Naive thymus-derived CD4-positive, alpha-beta T cell (primary cell): ENCODE results near the gene IRF7. TPM values are rescaled to one million over a fixed set of nuclear protein-coding genes. Genes with fewer than 3 reads are reported as not detected.

Source experiments
- ATAC-seq: fragments of 150-1000 bp; cut with Tn5 transposase; 2 replicates; pipeline ENCODE4 v1.10.0; 2021; ENCODE audit warnings: mild to moderate bottlenecking, moderate library complexity
- CTCF ChIA-PET: fragments of 350-600 bp; sonication (Branson Sonifier 250); formaldehyde crosslinking; loops from one replicate; lab custom pipeline; 2021; ENCODE audit warnings: antibody characterized with exemption; lab: Charles Lee
- POLR2A ChIA-PET: fragments of 350-600 bp; sonication (Branson Sonifier 250); formaldehyde crosslinking; loops from one replicate; lab custom pipeline; 2021; ENCODE audit warnings: antibody characterized with exemption, inconsistent platforms; lab: Charles Lee
- DNase-seq, 9 donors: peaks; one replicate each; pipeline versions ENCODE4 v3.0.0 to v3.0.0-alpha.2; 2020 to 2022; ENCODE audit warnings: mixed read lengths in 1 of 9
- H3K27ac ChIP-seq: one replicate; pipeline ENCODE4 v1.7.0; 2013; ENCODE audit warnings: mild to moderate bottlenecking, low read depth, low read length, moderate library complexity
- H3K27me3 ChIP-seq, 2 donors: one replicate each; pipeline ENCODE4 v1.7.0; 2013; ENCODE audit warnings: low read length in 2 of 2, mild to moderate bottlenecking in 2 of 2, moderate library complexity in 2 of 2; ENCODE audit not compliant: control insufficient read depth in 2 of 2, insufficient read depth in 2 of 2
- H3K36me3 ChIP-seq, 3 experiments: 1 replicate in 2 of 3; 2 replicates in 1 of 3; pipeline ENCODE4 v1.7.0; 2013; ENCODE audit warnings: low read length in 3 of 3, mild to moderate bottlenecking in 3 of 3, moderate library complexity in 1 of 3; ENCODE audit not compliant: insufficient read depth in 3 of 3, control insufficient read depth in 2 of 3
- H3K4me1 ChIP-seq, 2 donors: one replicate each; pipeline ENCODE4 v1.7.0; 2013; ENCODE audit warnings: low read length in 2 of 2, mild to moderate bottlenecking in 2 of 2, moderate library complexity in 1 of 2; ENCODE audit not compliant: control insufficient read depth in 2 of 2, insufficient read depth in 2 of 2
- H3K4me3 ChIP-seq: 2 replicates; pipeline ENCODE4 v1.7.0; 2013; ENCODE audit warnings: mild to moderate bottlenecking, low read length
- H3K9me3 ChIP-seq, 3 experiments: 1 replicate in 2 of 3; 2 replicates in 1 of 3; pipeline ENCODE4 v1.7.0; 2013; ENCODE audit warnings: low read length in 3 of 3; ENCODE audit not compliant: control insufficient read depth in 2 of 3
- H3K27ac Mint-ChIP-seq, 9 donors: one replicate each; pipeline ENCODE4 v1.8.0; 2020 to 2022; ENCODE audit warnings: mixed read lengths in 9 of 9, mild to moderate bottlenecking in 8 of 9, moderate library complexity in 5 of 9, inconsistent platforms in 2 of 9
- H3K27me3 Mint-ChIP-seq, 5 donors: one replicate each; pipeline ENCODE4 v1.8.0; 2021 to 2022; ENCODE audit warnings: mixed read lengths in 5 of 5, mild to moderate bottlenecking in 1 of 5
- H3K36me3 Mint-ChIP-seq, 5 donors: one replicate each; pipeline ENCODE4 v1.8.0; 2020 to 2022; ENCODE audit warnings: mixed read lengths in 5 of 5, mild to moderate bottlenecking in 3 of 5, inconsistent platforms in 1 of 5
- H3K4me1 Mint-ChIP-seq, 7 donors: one replicate each; pipeline ENCODE4 v1.8.0; 2020 to 2022; ENCODE audit warnings: mixed read lengths in 7 of 7, mild to moderate bottlenecking in 3 of 7, inconsistent platforms in 1 of 7
- H3K4me3 Mint-ChIP-seq, 10 donors: one replicate each; pipeline ENCODE4 v1.8.0; 2020 to 2022; ENCODE audit warnings: mild to moderate bottlenecking in 10 of 10, mixed read lengths in 10 of 10, moderate library complexity in 6 of 10, inconsistent platforms in 2 of 10
- H3K9me3 Mint-ChIP-seq, 11 donors: one replicate each; pipeline ENCODE4 v1.8.0; 2020 to 2022; ENCODE audit warnings: mixed read lengths in 11 of 11, mild to moderate bottlenecking in 4 of 11, inconsistent platforms in 1 of 11, moderate library complexity in 1 of 11
- intact Hi-C, 2 donors: fragments of 100-400 bp; cut with micrococcal nuclease; formaldehyde crosslinking; loops; one replicate each; pipeline ENCODE4 v1.15.1; 2023
- polyA plus RNA-seq, 2 donors: library from polyadenylated mRNA; unstranded; fragments of 300-500 nt; fragmentation: Illumina TruSeq; gene quantifications; one replicate each; pipeline ENCODE4 v1.2.3, GENCODE V29; 2021
- total RNA-seq, 6 experiments: library from RNA in 5 of 6; stranded (reverse) in 5 of 6; gene quantifications; 1 replicate in 5 of 6; 2 replicates in 1 of 6; pipeline ENCODE4 v1.2.3 and lab custom pipeline; 2021 to 2026

The IRF7 gene
- total and polyA plus RNA-seq, 7 experiments from 2014 or later = 25.9 to 134 (median 63.3) TPM

GRCh38 chr11:630871-631270 lies 15.1 kb upstream of the IRF7 start:
- Mint-ChIP-seq H3K27me3 (peaks cover 21 to 31% (median 23%) of the 10 kb centered on the region in 5 donors), H3K36me3 (peaks cover 0 to 5% (median 0%) of the 10 kb centered on the region in 5 donors), H3K9me3 (peaks cover 0 to 5% (median 0%) of the 10 kb centered on the region in 11 donors), H3K4me3 (no peak overlapping the region), H3K4me1 (peaks cover 17 to 23% (median 20%) of the 10 kb centered on the region in 7 donors), H3K27ac (no peak overlapping the region)
- H3K36me3 ChIP-seq = no peaks in the 10 kb centered on the region
- no peaks in the 10 kb centered on the region for H3K9me3 ChIP-seq
- POLR2A ChIA-PET = interaction anchor here (1.4 kb wide), 1 partner anchor 15 kb away, joined by 3 read pairs; the partner anchor contains the start of gene IRF7
- DNase-seq = no peak
- CTCF ChIA-PET = no interaction called here
- H3K4me1 ChIP-seq = peaks cover 0 to 7% of the 10 kb centered on the region in 2 donors
- no peak overlapping the region for H3K27ac ChIP-seq
- H3K27me3 ChIP-seq = no peaks in the 10 kb centered on the region
- intact Hi-C loops = no loop called here
- no peak for ATAC-seq
- no peak overlapping the region for H3K4me3 ChIP-seq

GRCh38 chr11:629237-629583 lies 13.5 kb upstream of the IRF7 start:
- Mint-ChIP-seq H3K27me3 (peaks cover 21 to 23% (median 22%) of the 10 kb centered on the region in 5 donors), H3K9me3 (peaks cover 0 to 5% (median 0%) of the 10 kb centered on the region in 11 donors), H3K4me1 (peaks cover 17 to 23% (median 20%) of the 10 kb centered on the region in 7 donors), H3K4me3 (peak overlapping the region; percentile 26 to 72 (median 56)), H3K36me3 (peaks cover 0 to 5% (median 0%) of the 10 kb centered on the region in 5 donors), H3K27ac (peak overlapping the region in 3 of 9 donors; percentile 11 to 34 (median 14))
- ATAC-seq (peak; percentile 48), DNase-seq (peak in 1 of 9 donors; percentile 17)
- no peak overlapping the region for H3K4me3 ChIP-seq
- ChIA-PET CTCF (interaction anchor here (1.1 kb wide), 1 partner anchor 74 kb away, joined by 5 read pairs; no protein-coding TSS in a partner anchor), POLR2A (no interaction called here)
- H3K36me3 ChIP-seq = no peaks in the 10 kb centered on the region
- no peak overlapping the region for H3K27ac ChIP-seq
- H3K9me3 ChIP-seq = no peaks in the 10 kb centered on the region
- intact Hi-C loops = loop anchor here in 1 of 2 donors (1.0 kb wide), 2 partner anchors 69 to 74 kb away; partner anchors contain the start of genes LMNTD2 and RASSF7
- peaks cover 0 to 7% of the 10 kb centered on the region in 2 donors for H3K4me1 ChIP-seq
- H3K27me3 ChIP-seq = no peaks in the 10 kb centered on the region

- ATAC-seq (no peak), DNase-seq (no peak)
- H3K36me3 ChIP-seq = no peaks in the 10 kb centered on the region
- intact Hi-C loops = no loop called here
- Mint-ChIP-seq H3K27me3 (peaks cover 21 to 28% (median 22%) of the 10 kb centered on the region in 5 donors), H3K4me3 (peak overlapping the region in 8 of 10 donors; percentile 33 to 68 (median 58)), H3K36me3 (peaks cover 0 to 5% (median 0%) of the 10 kb centered on the region in 5 donors), H3K9me3 (peaks cover 0 to 5% (median 0%) of the 10 kb centered on the region in 11 donors), H3K4me1 (peaks cover 17 to 23% (median 20%) of the 10 kb centered on the region in 7 donors), H3K27ac (peak overlapping the region in 1 of 9 donors; percentile 59)
- no peaks in the 10 kb centered on the region for H3K27me3 ChIP-seq
- POLR2A ChIA-PET = no interaction called here
- CTCF ChIA-PET = no interaction called here
- H3K9me3 ChIP-seq = no peaks in the 10 kb centered on the region
- H3K27ac ChIP-seq = no peak overlapping the region
- H3K4me1 ChIP-seq = peaks cover 0 to 7% of the 10 kb centered on the region in 2 donors
- no peak overlapping the region for H3K4me3 ChIP-seq
Observed at GRCh38 chr11:628056-628455, 12.3 kb upstream of the IRF7 start.

DNA sequence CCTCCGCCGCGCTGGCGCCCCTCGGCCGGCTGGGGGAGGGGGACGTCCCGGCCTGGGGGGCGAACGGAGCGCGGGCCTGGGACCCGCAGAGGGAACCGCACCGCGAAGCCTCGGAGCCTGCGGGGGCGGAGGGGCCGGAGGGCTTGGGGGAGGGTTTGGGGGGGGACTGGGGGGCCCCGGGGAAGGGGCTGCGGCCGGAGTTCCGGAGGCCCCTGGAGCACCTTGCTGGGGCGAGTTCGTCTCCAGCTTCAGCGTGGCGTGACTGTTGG lies 11.5 kb upstream of the IRF7 start:
- no peak overlapping the region for H3K4me3 ChIP-seq
- no peaks in the 10 kb centered on the region for H3K9me3 ChIP-seq
- H3K36me3 ChIP-seq = no peaks in the 10 kb centered on the region
- DNase-seq (peak in 1 of 9 donors; percentile 6), ATAC-seq (no peak)
- ChIA-PET POLR2A (no interaction called here), CTCF (no interaction called here)
- H3K27me3 ChIP-seq = no peaks in the 10 kb centered on the region
- H3K4me1 ChIP-seq = peaks cover 0 to 7% of the 10 kb centered on the region in 2 donors
- Mint-ChIP-seq H3K4me3 (no peak overlapping the region), H3K9me3 (peaks cover 0 to 5% (median 0%) of the 10 kb centered on the region in 11 donors), H3K4me1 (peaks cover 17 to 23% (median 20%) of the 10 kb centered on the region in 7 donors), H3K27ac (no peak overlapping the region), H3K27me3 (peaks cover 21 to 28% (median 22%) of the 10 kb centered on the region in 5 donors), H3K36me3 (peaks cover 0 to 5% (median 0%) of the 10 kb centered on the region in 5 donors)
- intact Hi-C loops = no loop called here
- H3K27ac ChIP-seq = no peak overlapping the region

GRCh38 chr11:626475-627307 lies 10.9 kb upstream of the IRF7 start, which contains the start of gene SCT:
SCT (minus strand) TSS chr11:627181; CDS start chr11:627143, 38 bp downstream.
- Histone ChIP-seq H3K4me1 (peaks cover 0 to 7% of the 10 kb centered on the region in 2 donors), H3K27me3 (no peaks in the 10 kb centered on the region), H3K36me3 (no peaks in the 10 kb centered on the region), H3K4me3 (no peak within 1 kb of the TSS), H3K27ac (no peak within 1 kb of the TSS), H3K9me3 (no peaks in the 10 kb centered on the region)
- Mint-ChIP-seq H3K36me3 (peaks cover 0 to 5% (median 0%) of the 10 kb centered on the region in 5 donors), H3K27me3 (peaks cover 21 to 28% (median 22%) of the 10 kb centered on the region in 5 donors), H3K4me1 (peaks cover 17 to 23% (median 20%) of the 10 kb centered on the region in 7 donors), H3K27ac (peak within 1 kb of the TSS in 2 of 9 donors; percentile 59 to 81), H3K4me3 (peak within 1 kb of the TSS in 6 of 10 donors; percentile 7 to 68 (median 59)), H3K9me3 (peaks cover 0 to 5% (median 0%) of the 10 kb centered on the region in 11 donors)
- DNase-seq (peak in 1 of 9 donors; percentile 13), ATAC-seq (peak; percentile 17)
- POLR2A ChIA-PET = no interaction called here
- intact Hi-C loops = no loop called here
- CTCF ChIA-PET = no interaction called here

- DNase-seq (peak in 1 of 9 donors; percentile 6), ATAC-seq (no peak)
- H3K4me3 Mint-ChIP-seq = peak overlapping the region in 1 of 10 donors; percentile 52
- POLR2A ChIA-PET = no interaction called here
- Histone ChIP-seq H3K27ac (no peak overlapping the region), H3K9me3 (no peaks in the 10 kb centered on the region), H3K4me3 (no peak overlapping the region), H3K27me3 (no peaks in the 10 kb centered on the region), H3K4me1 (peaks cover 0 to 7% of the 10 kb centered on the region in 2 donors), H3K36me3 (no peaks in the 10 kb centered on the region)
- H3K9me3 Mint-ChIP-seq = peaks cover 0 to 5% (median 0%) of the 10 kb centered on the region in 11 donors
- intact Hi-C loops = no loop called here
- H3K27ac Mint-ChIP-seq = no peak overlapping the region
- peaks cover 17 to 23% (median 20%) of the 10 kb centered on the region in 7 donors for H3K4me1 Mint-ChIP-seq
- peaks cover 21 to 28% (median 22%) of the 10 kb centered on the region in 5 donors for H3K27me3 Mint-ChIP-seq
- CTCF ChIA-PET = no interaction called here
- peaks cover 0 to 5% (median 0%) of the 10 kb centered on the region in 5 donors for H3K36me3 Mint-ChIP-seq
Observed at GRCh38 chr11:625636-626268, 10.0 kb upstream of the IRF7 start.
